CD4-positive, CD25-positive, alpha-beta regulatory T cell (primary cell): ENCODE data around the gene ADCY6. TPM values are rescaled to one million over a fixed set of nuclear protein-coding genes. Genes with fewer than 3 reads are reported as not detected.

ENCODE experiments used
- ATAC-seq, 2 donors: fragments of 150-1000 bp; cut with Tn5 transposase; one replicate each; pipeline ENCODE4 v1.10.0; 2021; ENCODE audit warnings: low read depth in 2 of 2, moderate number of reproducible peaks in 2 of 2, moderate library complexity in 1 of 2
- DNase-seq, 3 donors: peaks; one replicate each; pipeline versions ENCODE4 v3.0.0 to v3.0.0-alpha.2; 2012 to 2022; ENCODE audit warnings: mixed read lengths in 1 of 3
- H3K27ac ChIP-seq: one replicate; pipeline ENCODE4 v1.7.0; 2013; ENCODE audit warnings: mild to moderate bottlenecking, low read length; ENCODE audit not compliant: insufficient read depth, poor library complexity, severe bottlenecking
- H3K27me3 ChIP-seq: one replicate; pipeline ENCODE4 v1.7.0; 2013; ENCODE audit warnings: low read length; ENCODE audit not compliant: control insufficient read depth, insufficient read depth
- H3K36me3 ChIP-seq: one replicate; pipeline ENCODE4 v1.7.0; 2013; ENCODE audit warnings: mild to moderate bottlenecking, low read length, moderate library complexity; ENCODE audit not compliant: control insufficient read depth, insufficient read depth
- H3K4me1 ChIP-seq: 2 replicates; pipeline ENCODE4 v1.7.0; 2013; ENCODE audit warnings: mild to moderate bottlenecking, low read length; ENCODE audit not compliant: insufficient read depth, control insufficient read depth, poor library complexity, severe bottlenecking
- H3K4me3 ChIP-seq: one replicate; pipeline ENCODE4 v1.7.0; 2013; ENCODE audit warnings: low read depth, mild to moderate bottlenecking, low read length, moderate library complexity
- H3K9me3 ChIP-seq, 2 experiments: 1 replicate in 1 of 2; 2 replicates in 1 of 2; pipeline ENCODE4 v1.7.0; 2013; ENCODE audit warnings: low read length in 2 of 2, mild to moderate bottlenecking in 1 of 2, moderate library complexity in 1 of 2; ENCODE audit not compliant: control insufficient read depth in 2 of 2
- H3K27ac Mint-ChIP-seq, 3 donors: one replicate each; pipeline ENCODE4 v1.8.0; 2020 to 2022; ENCODE audit warnings: mild to moderate bottlenecking in 3 of 3, mixed read lengths in 3 of 3, moderate library complexity in 2 of 3
- H3K27me3 Mint-ChIP-seq: one replicate; pipeline ENCODE4 v1.8.0; 2022; ENCODE audit warnings: mild to moderate bottlenecking, mixed read lengths
- H3K36me3 Mint-ChIP-seq: one replicate; pipeline ENCODE4 v1.8.0; 2020; ENCODE audit warnings: mixed read lengths
- H3K4me1 Mint-ChIP-seq, 4 donors: one replicate each; pipeline ENCODE4 v1.8.0; 2020 to 2022; ENCODE audit warnings: mixed read lengths in 4 of 4, mild to moderate bottlenecking in 1 of 4
- H3K4me3 Mint-ChIP-seq, 4 donors: one replicate each; pipeline ENCODE4 v1.8.0; 2020 to 2022; ENCODE audit warnings: mild to moderate bottlenecking in 4 of 4, mixed read lengths in 4 of 4, moderate library complexity in 3 of 4
- H3K9me3 Mint-ChIP-seq, 7 donors: one replicate each; pipeline ENCODE4 v1.8.0; 2020 to 2022; ENCODE audit warnings: mixed read lengths in 7 of 7, mild to moderate bottlenecking in 3 of 7, moderate library complexity in 2 of 7
- polyA plus RNA-seq, 4 donors: library from polyadenylated mRNA; unstranded; fragments of 300-500 nt; fragmentation: Illumina TruSeq; gene quantifications; one replicate each; pipeline ENCODE4 v1.2.3, GENCODE V29; 2021
- total RNA-seq: library from RNA; stranded (reverse); gene quantifications from one replicate; pipeline ENCODE4 v1.2.3, GENCODE V29; 2022

ADCY6 gene
- total and polyA plus RNA-seq, 5 donors from 2014 or later, result 0.12 TPM; not detected in 4

GRCh38 chr12:48779869-48780268, 9.0 kb downstream of the ADCY6 start:
- H3K4me1 ChIP-seq, result no peaks in the 10 kb centered on the region
- no peak overlapping the region for H3K27ac Mint-ChIP-seq
- no peak overlapping the region for H3K27ac ChIP-seq
- DNase-seq (no peak), ATAC-seq (no peak)
- H3K9me3 ChIP-seq, result no peaks in the 10 kb centered on the region
- H3K4me3 Mint-ChIP-seq, result no peak overlapping the region
- H3K36me3 Mint-ChIP-seq, result no peaks in the 10 kb centered on the region
- H3K9me3 Mint-ChIP-seq, result no peaks in the 10 kb centered on the region
- H3K27me3 ChIP-seq, result no peaks in the 10 kb centered on the region
- no peak overlapping the region for H3K4me3 ChIP-seq
- no peaks in the 10 kb centered on the region for H3K4me1 Mint-ChIP-seq
- peaks cover 17% of the 10 kb centered on the region for H3K27me3 Mint-ChIP-seq
- no peaks in the 10 kb centered on the region for H3K36me3 ChIP-seq

- Histone ChIP-seq H3K27me3 (no peaks in the 10 kb centered on the region), H3K4me3 (no peak overlapping the region), H3K36me3 (no peaks in the 10 kb centered on the region), H3K9me3 (no peaks in the 10 kb centered on the region), H3K4me1 (no peaks in the 10 kb centered on the region), H3K27ac (no peak overlapping the region)
- no peak for DNase-seq
- Mint-ChIP-seq H3K9me3 (no peaks in the 10 kb centered on the region), H3K4me3 (no peak overlapping the region), H3K4me1 (no peaks in the 10 kb centered on the region), H3K27ac (peak overlapping the region in 1 of 3 donors; percentile 58), H3K36me3 (no peaks in the 10 kb centered on the region), H3K27me3 (peaks cover 7% of the 10 kb centered on the region)
- ATAC-seq, result no peak
Observed at GRCh38 chr12:48777501-48778400, 11.1 kb downstream of the ADCY6 start.

GRCh38 chr12:48776956-48777355, 11.9 kb downstream of the ADCY6 start:
- Mint-ChIP-seq H3K27ac (no peak overlapping the region), H3K9me3 (no peaks in the 10 kb centered on the region), H3K36me3 (no peaks in the 10 kb centered on the region), H3K4me1 (no peaks in the 10 kb centered on the region), H3K4me3 (no peak overlapping the region), H3K27me3 (peaks cover 7% of the 10 kb centered on the region)
- H3K27me3 ChIP-seq, result no peaks in the 10 kb centered on the region
- ATAC-seq (no peak), DNase-seq (no peak)
- no peak overlapping the region for H3K27ac ChIP-seq
- H3K4me3 ChIP-seq, result no peak overlapping the region
- H3K36me3 ChIP-seq, result no peaks in the 10 kb centered on the region
- no peaks in the 10 kb centered on the region for H3K4me1 ChIP-seq
- no peaks in the 10 kb centered on the region for H3K9me3 ChIP-seq

- ATAC-seq, result no peak
- Mint-ChIP-seq H3K36me3 (no peaks in the 10 kb centered on the region), H3K27me3 (peaks cover 12% of the 10 kb centered on the region), H3K4me3 (no peak overlapping the region), H3K27ac (no peak overlapping the region), H3K4me1 (no peaks in the 10 kb centered on the region), H3K9me3 (peaks cover 0 to 1% (median 0%) of the 10 kb centered on the region in 7 donors)
- Histone ChIP-seq H3K9me3 (no peaks in the 10 kb centered on the region), H3K27ac (no peak overlapping the region), H3K27me3 (no peaks in the 10 kb centered on the region), H3K4me1 (no peaks in the 10 kb centered on the region), H3K36me3 (no peaks in the 10 kb centered on the region), H3K4me3 (no peak overlapping the region)
- DNase-seq, result no peak
Observed at GRCh38 chr12:48775991-48776649, 12.8 kb downstream of the ADCY6 start.

GRCh38 chr12:48775299-48775698, 13.6 kb downstream of the ADCY6 start:
- no peak overlapping the region for H3K4me3 ChIP-seq
- no peak overlapping the region for H3K27ac ChIP-seq
- H3K4me1 ChIP-seq, result no peaks in the 10 kb centered on the region
- ATAC-seq (no peak), DNase-seq (no peak)
- Mint-ChIP-seq H3K4me1 (no peaks in the 10 kb centered on the region), H3K27ac (no peak overlapping the region), H3K9me3 (peaks cover 0 to 1% (median 0%) of the 10 kb centered on the region in 7 donors), H3K4me3 (no peak overlapping the region), H3K27me3 (peaks cover 14% of the 10 kb centered on the region), H3K36me3 (no peaks in the 10 kb centered on the region)
- no peaks in the 10 kb centered on the region for H3K9me3 ChIP-seq
- no peaks in the 10 kb centered on the region for H3K36me3 ChIP-seq
- no peaks in the 10 kb centered on the region for H3K27me3 ChIP-seq

GRCh38 chr12:48774516-48774915, 14.4 kb downstream of the ADCY6 start:
- H3K27me3 ChIP-seq, result no peaks in the 10 kb centered on the region
- DNase-seq, result no peak
- Mint-ChIP-seq H3K36me3 (no peaks in the 10 kb centered on the region), H3K4me1 (no peaks in the 10 kb centered on the region), H3K27me3 (peaks cover 11% of the 10 kb centered on the region), H3K4me3 (no peak overlapping the region), H3K9me3 (peaks cover 0 to 1% (median 0%) of the 10 kb centered on the region in 7 donors), H3K27ac (no peak overlapping the region)
- no peak for ATAC-seq
- H3K36me3 ChIP-seq, result no peaks in the 10 kb centered on the region
- no peaks in the 10 kb centered on the region for H3K9me3 ChIP-seq
- no peak overlapping the region for H3K4me3 ChIP-seq
- H3K4me1 ChIP-seq, result no peaks in the 10 kb centered on the region
- no peak overlapping the region for H3K27ac ChIP-seq

GRCh38 chr12:48773686-48774085, 15.2 kb downstream of the ADCY6 start:
- H3K36me3 Mint-ChIP-seq, result no peaks in the 10 kb centered on the region

More at GRCh38 chr12:48773686-48774085, 15.2 kb downstream of the ADCY6 start:
- Mint-ChIP-seq H3K9me3 (peaks cover 0 to 1% (median 0%) of the 10 kb centered on the region in 7 donors), H3K27ac (no peak overlapping the region), H3K4me1 (no peaks in the 10 kb centered on the region), H3K4me3 (no peak overlapping the region), H3K27me3 (peaks cover 7% of the 10 kb centered on the region)
- Histone ChIP-seq H3K36me3 (no peaks in the 10 kb centered on the region), H3K4me3 (no peak overlapping the region), H3K27ac (no peak overlapping the region), H3K9me3 (no peaks in the 10 kb centered on the region), H3K27me3 (no peaks in the 10 kb centered on the region), H3K4me1 (no peaks in the 10 kb centered on the region)
- no peak for DNase-seq
- peak in 1 of 2 donors; percentile 19 for ATAC-seq
